GM19397 (cell line): ENCODE measurements around the gene SNX4.
"Not testable (repeated sequence)": the region's sequence is repeated elsewhere in the genome, so short reads cannot be mapped to it uniquely, and the experiment has no call there.

Experiments used
- ATAC-seq: cut with Tn5 transposase; IDR thresholded peaks from one replicate; pipeline ENCODE4 v1.9.1; 2021; ENCODE audit warnings: mild to moderate bottlenecking, moderate library complexity; ENCODE audit not compliant: unreplicated experiment

Gene SNX4

GRCh38 chr3:125406070-125406469 lies 113.9 kb downstream of the SNX4 start:
- no peak for ATAC-seq

- ATAC-seq, result not testable (repeated sequence)
Measured at GRCh38 chr3:125405515-125405914, 114.5 kb downstream of the SNX4 start.

- no peak for ATAC-seq
Measured at GRCh38 chr3:125403789-125404188, 116.2 kb downstream of the SNX4 start.

GRCh38 chr3:125402639-125403038 lies 117.4 kb downstream of the SNX4 start:
- no peak for ATAC-seq

- ATAC-seq, result no peak
Measured at GRCh38 chr3:125401402-125401801, 118.6 kb downstream of the SNX4 start.

- no peak for ATAC-seq
Measured at GRCh38 chr3:125398952-125399351, 121.0 kb downstream of the SNX4 start.
